OCI-LY1 (cell line): Measurements from ENCODE around the gene OR2S2.

Experiments used
- H2AFZ ChIP-seq: fragments of 200-600 bp; sonication (generic), shearing (Covaris generic); 2 replicates; pipeline ENCODE4 v1.6.0; 2014; ENCODE audit warnings: antibody characterized with exemption, mild to moderate bottlenecking, low read length
- H3F3A ChIP-seq: fragments of 200-600 bp; sonication (generic), shearing (Covaris generic); 2 replicates; pipeline ENCODE4 v1.6.0; 2014; ENCODE audit warnings: mild to moderate bottlenecking, antibody characterized with exemption, low read length, moderate library complexity; ENCODE audit not compliant: insufficient read depth
- H3K27ac ChIP-seq: fragments of 200-600 bp; sonication (generic); 2 replicates; pipeline ENCODE4 v1.5.1; 2014; ENCODE audit warnings: low read length, mixed run types, mild to moderate bottlenecking, low read depth; ENCODE audit not compliant: poor library complexity, severe bottlenecking
- H3K27me3 ChIP-seq: fragments of 200-600 bp; sonication (generic); 2 replicates; pipeline ENCODE4 v1.6.0; 2014; ENCODE audit warnings: antibody characterized with exemption, mild to moderate bottlenecking, low read length, moderate library complexity; ENCODE audit not compliant: insufficient read depth
- H3K36me3 ChIP-seq: fragments of 200-600 bp; sonication (generic); 2 replicates; pipeline ENCODE4 v1.6.1; 2014; ENCODE audit warnings: mild to moderate bottlenecking, antibody characterized with exemption, low read length, moderate library complexity, mixed read lengths; ENCODE audit not compliant: insufficient read depth
- H3K4me1 ChIP-seq: fragments of 200-600 bp; sonication (generic); 2 replicates; pipeline ENCODE4 v1.5.1; 2014; ENCODE audit warnings: mild to moderate bottlenecking, low read length, moderate library complexity; ENCODE audit not compliant: insufficient read depth, severe bottlenecking
- H3K4me2 ChIP-seq: fragments of 200-600 bp; sonication (generic), shearing (Covaris generic); 2 replicates; pipeline ENCODE4 v1.6.1; 2014; ENCODE audit warnings: low read length
- H3K4me3 ChIP-seq: fragments of 200-600 bp; sonication (generic); 2 replicates; pipeline ENCODE4 v1.5.1; 2014; ENCODE audit warnings: low read length, low read depth, mild to moderate bottlenecking, mixed read lengths; ENCODE audit not compliant: poor library complexity, severe bottlenecking
- H3K79me2 ChIP-seq: fragments of 200-600 bp; shearing (Covaris generic); 2 replicates; pipeline ENCODE4 v1.6.1; 2016; ENCODE audit warnings: mixed run types, low read length, mixed read lengths; ENCODE audit not compliant: insufficient read depth
- H3K9ac ChIP-seq: fragments of 200-600 bp; sonication (generic), shearing (Covaris generic); 2 replicates; pipeline ENCODE4 v1.6.1; 2014; ENCODE audit warnings: mild to moderate bottlenecking, low read length, mixed read lengths
- H3K9me2 ChIP-seq: fragments of 200-600 bp; sonication (generic), shearing (Covaris generic); 2 replicates; pipeline ENCODE4 v1.6.1; 2014; ENCODE audit warnings: low read depth, mild to moderate bottlenecking, low read length, mixed read lengths
- H3K9me3 ChIP-seq: fragments of 200-600 bp; shearing (Covaris generic); 2 replicates; pipeline ENCODE4 v1.6.1; 2014; ENCODE audit warnings: low read length, mixed read lengths
- H4K20me1 ChIP-seq: fragments of 200-600 bp; sonication (generic), shearing (Covaris generic); 2 replicates; pipeline ENCODE4 v1.6.0; 2016; ENCODE audit warnings: mild to moderate bottlenecking, low read length; ENCODE audit not compliant: insufficient read depth
- EZH2 ChIP-seq: fragments of 200-600 bp; sonication (generic), shearing (Covaris generic); IDR thresholded peaks from 2 replicates; pipeline ENCODE4 v1.8.0; 2017; ENCODE audit warnings: borderline replicate concordance, mixed run types, mild to moderate bottlenecking, antibody characterized with exemption, low read length, moderate library complexity, mixed read lengths
- TF ChIP-seq, protein P1 (sequence below): fragments of 200-600 bp; sonication (generic), shearing (Covaris generic); IDR thresholded peaks from 2 replicates; pipeline ENCODE4 v1.5.1; 2017; ENCODE audit warnings: mild to moderate bottlenecking, antibody characterized with exemption, low read length, moderate library complexity, mixed read lengths

Gene OR2S2, protein sequence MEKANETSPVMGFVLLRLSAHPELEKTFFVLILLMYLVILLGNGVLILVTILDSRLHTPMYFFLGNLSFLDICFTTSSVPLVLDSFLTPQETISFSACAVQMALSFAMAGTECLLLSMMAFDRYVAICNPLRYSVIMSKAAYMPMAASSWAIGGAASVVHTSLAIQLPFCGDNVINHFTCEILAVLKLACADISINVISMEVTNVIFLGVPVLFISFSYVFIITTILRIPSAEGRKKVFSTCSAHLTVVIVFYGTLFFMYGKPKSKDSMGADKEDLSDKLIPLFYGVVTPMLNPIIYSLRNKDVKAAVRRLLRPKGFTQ

DNA sequence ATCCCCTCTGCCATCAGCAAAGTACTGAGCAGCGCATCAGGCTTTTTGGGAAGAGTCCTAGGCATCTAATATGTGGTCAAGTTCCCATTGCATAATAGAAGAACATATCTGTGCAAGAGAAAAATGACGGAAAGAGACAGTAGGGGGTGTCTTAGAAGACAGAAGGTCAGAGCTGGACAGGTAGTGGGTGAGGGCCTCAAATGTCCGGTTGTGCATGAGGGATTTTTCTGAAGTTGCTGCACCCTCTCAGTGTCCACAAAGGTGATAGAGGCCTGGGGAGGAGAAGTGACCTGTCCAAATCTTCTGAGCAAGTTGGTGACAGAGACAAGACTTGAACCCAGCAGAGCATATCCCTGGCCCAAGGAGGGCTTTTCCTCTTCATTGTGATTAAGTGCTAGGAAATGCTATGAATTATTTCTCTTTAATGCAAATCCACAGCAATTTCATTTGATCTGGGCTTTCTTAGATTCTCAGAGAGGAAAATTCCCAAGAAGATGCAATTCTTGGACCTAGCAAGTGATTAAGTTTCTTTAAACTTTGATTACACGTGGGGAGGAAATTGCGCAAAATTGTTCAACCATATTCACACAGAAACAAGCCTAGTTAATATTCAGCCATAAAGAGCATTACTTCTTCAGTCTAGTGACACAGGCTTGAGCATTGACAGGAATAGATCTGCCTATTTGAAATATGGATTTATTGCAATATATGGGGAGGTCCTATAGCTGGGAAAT is at the start of gene OR2S2:
Gene OR2S2 (minus strand): TSS at position 51 of the 734 bp plus-strand sequence. CDS start 56 bp downstream, outside the sequence.
- no peak within 1 kb of the TSS for H3K27ac ChIP-seq
- no peaks in the 10 kb centered on the region for H3K27me3 ChIP-seq
- no peaks in the 10 kb centered on the region for H3K79me2 ChIP-seq
- no peaks in the 10 kb centered on the region for H3K9me2 ChIP-seq
- H3K4me1 ChIP-seq: no peaks in the 10 kb centered on the region
- no peaks in the 10 kb centered on the region for H3K36me3 ChIP-seq
- TF ChIP-seq, protein P1, sequence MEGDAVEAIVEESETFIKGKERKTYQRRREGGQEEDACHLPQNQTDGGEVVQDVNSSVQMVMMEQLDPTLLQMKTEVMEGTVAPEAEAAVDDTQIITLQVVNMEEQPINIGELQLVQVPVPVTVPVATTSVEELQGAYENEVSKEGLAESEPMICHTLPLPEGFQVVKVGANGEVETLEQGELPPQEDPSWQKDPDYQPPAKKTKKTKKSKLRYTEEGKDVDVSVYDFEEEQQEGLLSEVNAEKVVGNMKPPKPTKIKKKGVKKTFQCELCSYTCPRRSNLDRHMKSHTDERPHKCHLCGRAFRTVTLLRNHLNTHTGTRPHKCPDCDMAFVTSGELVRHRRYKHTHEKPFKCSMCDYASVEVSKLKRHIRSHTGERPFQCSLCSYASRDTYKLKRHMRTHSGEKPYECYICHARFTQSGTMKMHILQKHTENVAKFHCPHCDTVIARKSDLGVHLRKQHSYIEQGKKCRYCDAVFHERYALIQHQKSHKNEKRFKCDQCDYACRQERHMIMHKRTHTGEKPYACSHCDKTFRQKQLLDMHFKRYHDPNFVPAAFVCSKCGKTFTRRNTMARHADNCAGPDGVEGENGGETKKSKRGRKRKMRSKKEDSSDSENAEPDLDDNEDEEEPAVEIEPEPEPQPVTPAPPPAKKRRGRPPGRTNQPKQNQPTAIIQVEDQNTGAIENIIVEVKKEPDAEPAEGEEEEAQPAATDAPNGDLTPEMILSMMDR: no peak
- TF ChIP-seq EZH2: no peak
- no peaks in the 10 kb centered on the region for H3F3A ChIP-seq
- no peaks in the 10 kb centered on the region for H3K9me3 ChIP-seq
- H3K9ac ChIP-seq: no peak within 1 kb of the TSS
- H3K4me2 ChIP-seq: no peak within 1 kb of the TSS
- H3K4me3 ChIP-seq: no peak within 1 kb of the TSS
- no peak within 1 kb of the TSS for H2AFZ ChIP-seq
- no peaks in the 10 kb centered on the region for H4K20me1 ChIP-seq

DNA sequence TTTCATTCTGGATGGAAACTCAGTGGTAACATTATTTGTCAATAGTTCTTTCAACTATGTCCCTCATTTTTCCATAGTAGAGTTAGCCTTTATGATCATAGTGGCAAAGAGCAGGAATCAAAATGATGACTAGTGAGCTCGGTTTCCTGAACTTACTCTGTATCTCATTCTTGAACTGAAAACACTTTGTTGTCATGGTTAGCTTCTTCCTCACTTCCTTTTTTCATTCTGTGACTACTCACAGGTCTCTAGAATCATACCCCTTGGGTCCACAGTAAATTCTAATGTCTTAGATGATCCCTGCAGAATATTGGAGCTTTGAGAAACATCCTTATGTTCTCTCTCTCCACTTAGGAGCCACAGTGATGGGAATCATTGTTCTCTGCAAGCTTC is 49.4 kb upstream of the OR2S2 start:
- Histone ChIP-seq H3K4me2 (no peak overlapping the region), H3K79me2 (no peaks in the 10 kb centered on the region), H3K9me2 (no peaks in the 10 kb centered on the region)

DNA sequence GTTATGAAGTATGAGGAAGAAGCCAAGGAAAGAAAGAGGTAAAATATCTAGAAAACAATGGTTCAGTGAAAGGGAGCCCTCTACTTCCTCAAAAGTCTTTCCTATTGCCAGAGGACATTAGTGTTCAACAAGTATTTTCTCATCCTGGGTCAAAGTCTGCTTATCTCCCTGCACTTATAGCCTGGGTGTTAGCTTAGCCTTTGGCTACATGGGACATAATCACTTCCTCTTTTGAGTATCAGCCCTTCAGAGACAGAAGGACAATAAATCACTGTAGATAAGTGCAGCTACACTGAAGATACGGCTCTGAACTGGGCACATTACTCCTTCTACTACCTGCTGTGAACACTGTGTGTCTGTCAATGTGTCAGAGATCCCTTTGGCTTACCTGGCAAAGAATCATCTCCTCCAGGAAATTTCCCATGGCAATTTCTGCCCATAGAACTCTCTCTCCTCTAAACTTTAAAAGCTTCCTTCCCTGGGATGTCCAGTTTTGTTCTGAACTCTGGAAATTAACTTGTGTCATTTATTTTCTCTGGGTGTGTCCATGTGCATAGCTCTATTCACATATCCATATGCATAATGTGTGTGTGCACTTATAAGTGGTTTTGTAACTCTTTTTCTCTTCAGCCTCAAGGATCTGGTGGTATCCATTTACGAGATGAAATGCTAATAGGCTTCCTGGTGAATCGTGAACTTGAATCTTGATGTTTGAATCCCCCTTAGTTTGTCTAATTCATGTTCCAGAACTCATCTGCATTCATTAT is 48.8 kb upstream of the OR2S2 start:
- no peaks in the 10 kb centered on the region for H3K79me2 ChIP-seq
- no peak overlapping the region for H3K9ac ChIP-seq
- H3K27ac ChIP-seq: no peak overlapping the region
- TF ChIP-seq, protein P1: no peak
- no peak for TF ChIP-seq EZH2
- no peaks in the 10 kb centered on the region for H3K4me1 ChIP-seq
- H3F3A ChIP-seq: no peaks in the 10 kb centered on the region
- H2AFZ ChIP-seq: no peak overlapping the region
- H3K9me2 ChIP-seq: no peaks in the 10 kb centered on the region
- no peak overlapping the region for H3K4me3 ChIP-seq
- no peaks in the 10 kb centered on the region for H3K36me3 ChIP-seq
- peaks cover 3% of the 10 kb centered on the region; the same call in 1 of the 2 replicates for H3K27me3 ChIP-seq
- H3K9me3 ChIP-seq: no peaks in the 10 kb centered on the region
- no peaks in the 10 kb centered on the region for H4K20me1 ChIP-seq
- no peak overlapping the region for H3K4me2 ChIP-seq

More for the DNA sequence above, 49.4 kb upstream of the OR2S2 start:
- no peak overlapping the region for H3K9ac ChIP-seq
- no peaks in the 10 kb centered on the region for H3K4me1 ChIP-seq
- H3F3A ChIP-seq: no peaks in the 10 kb centered on the region
- H3K9me3 ChIP-seq: no peaks in the 10 kb centered on the region
- H4K20me1 ChIP-seq: no peaks in the 10 kb centered on the region
- peaks cover 4% of the 10 kb centered on the region; the same call in 1 of the 2 replicates for H3K27me3 ChIP-seq
- H3K36me3 ChIP-seq: no peaks in the 10 kb centered on the region
- TF ChIP-seq, protein P1: no peak
- no peak for TF ChIP-seq EZH2
- no peak overlapping the region for H2AFZ ChIP-seq
- no peak overlapping the region for H3K4me3 ChIP-seq
- H3K27ac ChIP-seq: no peak overlapping the region
